Colonic mucosa (tissue), 4 donors: ENCODE results near the gene STARD4. TPM values are rescaled to one million over a fixed set of nuclear protein-coding genes. Genes with fewer than 3 reads are reported as not detected.

Source experiments
- DNase-seq: peaks from one replicate; pipeline ENCODE4 v3.0.0-alpha.2; 2020
- H3K27ac ChIP-seq: fragments of 200-600 bp; one replicate; pipeline ENCODE4 v1.8.0; 2021
- H3K27me3 ChIP-seq: fragments of 200-600 bp; one replicate; pipeline ENCODE4 v1.8.0; 2021
- H3K36me3 ChIP-seq: fragments of 200-600 bp; one replicate; pipeline ENCODE4 v1.8.0; 2021
- H3K4me1 ChIP-seq: fragments of 200-600 bp; one replicate; pipeline ENCODE4 v1.8.0; 2021; ENCODE audit warnings: mild to moderate bottlenecking
- H3K4me3 ChIP-seq: fragments of 200-600 bp; one replicate; pipeline ENCODE4 v1.8.0; 2021
- H3K9ac ChIP-seq, 2 donors: one replicate each; pipeline ENCODE4 v1.7.0; 2013; ENCODE audit warnings: control low read depth in 2 of 2, low read depth in 2 of 2, low read length in 2 of 2
- H3K9me3 ChIP-seq: fragments of 200-600 bp; one replicate; pipeline ENCODE4 v1.8.0; 2021
- CTCF ChIP-seq: fragments of 200-600 bp; IDR thresholded peaks from one replicate; pipeline ENCODE4 v1.8.0; 2022; ENCODE audit warnings: antibody characterized with exemption, mild to moderate bottlenecking
- intact Hi-C: fragments of 100-400 bp; cut with DNase I; formaldehyde crosslinking; loops from one replicate; pipeline ENCODE4 v1.14.1; 2022
- total RNA-seq, 2 donors: library from RNA; stranded (reverse); fragmentation: NEBNext Ultra II Directional in 1 of 2; extraction: Animal tissue kit (Norgen Biotek cat#: 25700) in 1 of 2; gene quantifications; one replicate each; pipeline ENCODE4 v1.2.1, GENCODE V29; 2021
- donor health status: healthy.
- donor health status: DM: no; HTN: no; CAD: no.
- donor health status: DM: no; HTN: no; CAD: no.

STARD4 gene
- total RNA-seq, 2 donors from 2014 or later: 29.0 to 90.0 TPM

- H3K9ac ChIP-seq: peak overlapping the region; percentile 84 to 91
- H3K9me3 ChIP-seq: no peaks in the 10 kb centered on the region
- H3K36me3 ChIP-seq: no peaks in the 10 kb centered on the region
- no peak for TF ChIP-seq CTCF
- intact Hi-C loops: no loop called here
- H3K4me3 ChIP-seq: peak overlapping the region; percentile 78
- H3K27me3 ChIP-seq: no peaks in the 10 kb centered on the region
- DNase-seq: no peak
- H3K4me1 ChIP-seq: no peaks in the 10 kb centered on the region
- peak overlapping the region; percentile 96 for H3K27ac ChIP-seq
These were observed 432 bp downstream of the STARD4 start for GRCh38 chr5:111511831-111512374.

- Histone ChIP-seq H3K9me3 (no peaks in the 10 kb centered on the region), H3K36me3 (no peaks in the 10 kb centered on the region), H3K27ac (peak overlapping the region; percentile 96), H3K27me3 (no peaks in the 10 kb centered on the region), H3K9ac (peak overlapping the region; percentile 84 to 91), H3K4me1 (no peaks in the 10 kb centered on the region), H3K4me3 (peak overlapping the region; percentile 78)
- peak; percentile 21 for DNase-seq
- TF ChIP-seq CTCF: no peak
- intact Hi-C loops: no loop called here
These were observed 1.0 kb downstream of the STARD4 start for GRCh38 chr5:111511174-111511830.

GRCh38 chr5:111509119-111509518 is 3.2 kb downstream of the STARD4 start:
- intact Hi-C loops: no loop called here
- no peak overlapping the region for H3K4me3 ChIP-seq
- H3K27me3 ChIP-seq: no peaks in the 10 kb centered on the region
- DNase-seq: no peak
- TF ChIP-seq CTCF: no peak
- no peak overlapping the region for H3K9ac ChIP-seq
- peak overlapping the region; percentile 9 for H3K27ac ChIP-seq
- H3K9me3 ChIP-seq: no peaks in the 10 kb centered on the region
- no peaks in the 10 kb centered on the region for H3K4me1 ChIP-seq
- H3K36me3 ChIP-seq: no peaks in the 10 kb centered on the region

- Histone ChIP-seq H3K27ac (no peak overlapping the region), H3K4me1 (no peaks in the 10 kb centered on the region), H3K4me3 (no peak overlapping the region), H3K27me3 (no peaks in the 10 kb centered on the region), H3K36me3 (no peaks in the 10 kb centered on the region), H3K9ac (no peak overlapping the region), H3K9me3 (no peaks in the 10 kb centered on the region)
- intact Hi-C loops: no loop called here
- no peak for TF ChIP-seq CTCF
- no peak for DNase-seq
These were observed 5.1 kb downstream of the STARD4 start for GRCh38 chr5:111507276-111507675.

- Histone ChIP-seq H3K27me3 (no peaks in the 10 kb centered on the region), H3K4me3 (no peak overlapping the region), H3K4me1 (no peaks in the 10 kb centered on the region), H3K9me3 (no peaks in the 10 kb centered on the region), H3K9ac (no peak overlapping the region), H3K36me3 (no peaks in the 10 kb centered on the region), H3K27ac (no peak overlapping the region)
- intact Hi-C loops: no loop called here
- TF ChIP-seq CTCF: no peak
- no peak for DNase-seq
These were observed 7.2 kb downstream of the STARD4 start for GRCh38 chr5:111505096-111505495.
